ENCODE data around the gene POLR2B.
"Not testable (repeated sequence)": the region's sequence is repeated elsewhere in the genome, so short reads cannot be mapped to it uniquely, and the experiment has no call there.

POLR2B gene

GRCh38 chr4:56978750-56979303, at the start of gene POLR2B:
POLR2B (plus strand) TSS chr4:56978896; CDS start chr4:56978986, 90 bp downstream.
- DNase-seq (ENCODE audit: low spot score): peak; percentile 97

GRCh38 chr4:56930638-56931037, 48.1 kb upstream of the POLR2B start:
- no peak for DNase-seq (ENCODE audit: low spot score)

- no peak for DNase-seq (ENCODE audit: low spot score)
Observed at GRCh38 chr4:56931924-56932323, 46.8 kb upstream of the POLR2B start.

- no peak for DNase-seq (ENCODE audit: low spot score)
Observed at GRCh38 chr4:56937262-56937661, 41.4 kb upstream of the POLR2B start.

GRCh38 chr4:56939826-56940225, 38.9 kb upstream of the POLR2B start:
- not testable (repeated sequence) for DNase-seq (ENCODE audit: low spot score)

- DNase-seq (ENCODE audit: low spot score): no peak
Observed at GRCh38 chr4:56940403-56940802, 38.3 kb upstream of the POLR2B start.

GRCh38 chr4:56940971-56941370, 37.7 kb upstream of the POLR2B start:
- DNase-seq (ENCODE audit: low spot score): no peak

- DNase-seq (ENCODE audit: low spot score): no peak
Observed at GRCh38 chr4:56941403-56941802, 37.3 kb upstream of the POLR2B start.

GRCh38 chr4:56953680-56954520, 24.8 kb upstream of the POLR2B start:
- no peak for DNase-seq (ENCODE audit: low spot score)

- no peak for DNase-seq (ENCODE audit: low spot score)
Observed at GRCh38 chr4:56958111-56958517, 20.6 kb upstream of the POLR2B start.

GRCh38 chr4:56959100-56959499, 19.6 kb upstream of the POLR2B start:
- no peak for DNase-seq (ENCODE audit: low spot score)

- DNase-seq (ENCODE audit: low spot score): no peak
Observed at GRCh38 chr4:56961107-56961500, 17.6 kb upstream of the POLR2B start.

GRCh38 chr4:56971383-56971782, 7.3 kb upstream of the POLR2B start:
- DNase-seq (ENCODE audit: low spot score): no peak

GRCh38 chr4:56972389-56972788, 6.3 kb upstream of the POLR2B start:
- no peak for DNase-seq (ENCODE audit: low spot score)

- DNase-seq (ENCODE audit: low spot score): no peak
Observed at GRCh38 chr4:56972809-56973208, 5.9 kb upstream of the POLR2B start.

GRCh38 chr4:56973336-56973735, 5.4 kb upstream of the POLR2B start:
- no peak for DNase-seq (ENCODE audit: low spot score)

GRCh38 chr4:56976283-56976836, 2.3 kb upstream of the POLR2B start:
- DNase-seq (ENCODE audit: low spot score): no peak

- DNase-seq (ENCODE audit: low spot score): no peak
Observed at GRCh38 chr4:56976837-56977320, 1.8 kb upstream of the POLR2B start.

- DNase-seq (ENCODE audit: low spot score): peak; percentile 99
Observed at GRCh38 chr4:56977321-56978012, 1.2 kb upstream of the POLR2B start, which contains the start of gene NOA1. NOA1 (minus strand) TSS chr4:56977606; CDS start chr4:56977585, 21 bp downstream.

- DNase-seq (ENCODE audit: low spot score): peak; percentile 8
Observed at GRCh38 chr4:56979421-56980072, 851 bp downstream of the POLR2B start.

GRCh38 chr4:56981795-56982201, 3.1 kb downstream of the POLR2B start:
- DNase-seq (ENCODE audit: low spot score): no peak

GRCh38 chr4:56986192-56986591, 7.5 kb downstream of the POLR2B start:
- DNase-seq (ENCODE audit: low spot score): no peak
